ENCODE data around the gene SCLT1.

Gene SCLT1

DNA sequence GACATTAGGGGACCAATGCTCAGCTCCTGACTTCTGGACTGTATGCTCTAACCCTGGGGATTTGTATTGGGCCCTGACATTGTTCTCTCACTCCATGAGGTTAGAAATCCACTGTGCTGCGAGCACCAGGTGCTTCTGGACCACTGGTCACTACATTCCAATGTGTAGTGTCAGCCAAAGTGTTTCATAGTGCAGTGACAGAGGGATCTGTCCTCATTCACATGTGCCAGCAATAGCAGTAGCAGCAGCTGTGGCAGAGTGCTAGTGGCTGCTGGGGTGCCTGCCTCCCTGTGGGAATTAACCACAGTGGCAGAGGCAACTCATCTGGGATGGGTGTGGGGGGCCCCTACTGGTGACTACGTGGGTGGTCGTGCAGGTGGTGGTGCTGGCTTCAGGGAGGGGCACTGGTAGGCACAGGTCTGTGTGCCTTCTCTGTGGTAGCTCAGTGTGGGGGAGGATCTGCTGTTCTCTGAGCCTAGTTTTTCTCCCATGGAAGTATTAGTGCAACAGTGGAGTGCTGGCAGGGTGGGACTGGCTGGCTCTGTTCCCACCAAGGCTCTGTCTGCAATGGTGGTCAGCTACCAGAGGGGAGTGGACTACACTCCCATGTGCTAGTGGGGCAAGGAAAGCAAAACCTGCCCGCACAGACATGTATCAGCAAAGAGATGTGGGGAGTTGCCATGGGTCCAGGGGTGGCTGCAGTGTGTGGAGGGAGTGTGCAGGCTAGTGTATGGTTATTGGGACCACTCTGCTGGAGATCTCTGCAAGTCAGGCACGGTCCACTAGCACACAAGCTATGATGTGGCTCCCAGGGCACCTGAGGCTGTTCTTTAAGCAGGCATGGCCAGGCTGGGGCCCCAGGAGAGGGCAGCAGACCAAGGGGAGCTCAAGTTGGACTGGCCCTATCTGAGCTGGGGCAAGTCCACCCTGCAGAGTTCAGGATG lies 78.5 kb downstream of the SCLT1 start:
- Mint-ChIP-seq H3K27me3 (no peaks in the 10 kb centered on the region), H3K9me3 (peaks cover 27% of the 10 kb centered on the region), H3K36me3 (peaks cover 36% of the 10 kb centered on the region), H3K4me1 (no peaks in the 10 kb centered on the region), H3K4me3 (no peak overlapping the region), H3K27ac (no peak overlapping the region)
- no peak for ATAC-seq

DNA sequence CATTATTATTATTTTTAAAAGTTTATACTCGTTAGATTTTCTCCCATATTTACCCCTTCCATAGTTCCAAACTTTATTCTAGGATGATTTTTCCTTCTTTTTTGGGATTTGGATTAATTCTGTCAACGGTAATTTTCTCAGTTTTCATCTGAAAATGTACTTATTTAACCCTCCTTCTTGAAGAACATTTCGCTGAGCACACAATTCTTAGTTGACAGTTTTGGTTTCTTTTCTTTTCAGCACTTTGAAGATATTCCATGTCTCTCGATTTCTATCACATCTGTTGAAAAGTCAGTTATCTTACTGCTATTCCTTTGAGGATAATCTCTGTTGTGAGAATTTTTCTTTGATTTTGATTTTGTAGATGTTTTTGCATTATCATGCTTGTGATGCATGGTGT lies 85.2 kb downstream of the SCLT1 start:
- H3K27me3 Mint-ChIP-seq: no peaks in the 10 kb centered on the region
- ATAC-seq: no peak
- H3K27ac Mint-ChIP-seq: no peak overlapping the region
- peaks cover 35% of the 10 kb centered on the region for H3K9me3 Mint-ChIP-seq
- no peak overlapping the region for H3K4me3 Mint-ChIP-seq
- peaks cover 3% of the 10 kb centered on the region for H3K36me3 Mint-ChIP-seq
- no peaks in the 10 kb centered on the region for H3K4me1 Mint-ChIP-seq

DNA sequence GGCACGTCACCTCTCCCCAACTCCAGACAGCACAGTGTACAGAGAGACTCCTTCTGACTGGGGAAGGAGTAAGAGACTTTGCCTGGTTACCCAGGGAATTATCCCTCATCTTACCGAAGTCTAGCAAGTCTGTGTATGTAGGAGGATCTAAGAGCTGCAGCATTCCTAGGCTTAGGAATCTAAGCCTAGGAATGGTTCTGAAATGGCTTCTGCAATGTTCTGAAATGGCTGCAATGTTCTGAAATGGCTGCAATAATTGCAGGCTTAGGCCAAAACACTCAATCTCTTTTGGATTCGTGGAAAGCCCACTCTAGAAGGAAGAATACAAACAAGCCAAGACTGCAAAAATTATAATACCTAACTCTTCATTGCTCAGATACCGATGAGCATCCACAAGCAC lies 106.4 kb downstream of the SCLT1 start:
- H3K27me3 Mint-ChIP-seq: no peaks in the 10 kb centered on the region
- no peaks in the 10 kb centered on the region for H3K4me1 Mint-ChIP-seq
- no peak for ATAC-seq
- no peak overlapping the region for H3K27ac Mint-ChIP-seq
- H3K36me3 Mint-ChIP-seq: peaks cover 72% of the 10 kb centered on the region
- H3K9me3 Mint-ChIP-seq: no peaks in the 10 kb centered on the region
- H3K4me3 Mint-ChIP-seq: no peak overlapping the region

DNA sequence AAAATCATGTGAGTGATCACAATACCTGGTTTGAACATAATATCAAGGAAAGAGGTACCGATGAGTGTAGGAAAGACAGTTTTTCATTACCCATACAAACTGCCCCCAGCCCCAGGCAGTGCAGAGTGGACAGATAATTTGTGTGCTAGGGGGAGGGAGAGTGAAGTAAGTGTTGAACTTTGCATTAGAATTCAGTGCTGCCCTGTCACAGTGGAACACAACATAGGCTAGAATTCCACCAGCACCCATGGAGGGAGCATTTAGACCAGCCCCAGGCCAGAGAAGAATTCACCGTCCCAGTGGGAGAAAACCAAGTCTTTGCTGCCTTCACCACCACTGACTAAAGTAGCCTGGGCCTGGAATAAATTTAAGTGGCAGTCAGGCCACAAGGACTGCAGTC lies 107.3 kb downstream of the SCLT1 start:
- H3K27ac Mint-ChIP-seq: no peak overlapping the region
- H3K4me1 Mint-ChIP-seq: no peaks in the 10 kb centered on the region
- H3K9me3 Mint-ChIP-seq: no peaks in the 10 kb centered on the region
- ATAC-seq: no peak
- no peak overlapping the region for H3K4me3 Mint-ChIP-seq
- H3K27me3 Mint-ChIP-seq: no peaks in the 10 kb centered on the region
- peaks cover 69% of the 10 kb centered on the region for H3K36me3 Mint-ChIP-seq

DNA sequence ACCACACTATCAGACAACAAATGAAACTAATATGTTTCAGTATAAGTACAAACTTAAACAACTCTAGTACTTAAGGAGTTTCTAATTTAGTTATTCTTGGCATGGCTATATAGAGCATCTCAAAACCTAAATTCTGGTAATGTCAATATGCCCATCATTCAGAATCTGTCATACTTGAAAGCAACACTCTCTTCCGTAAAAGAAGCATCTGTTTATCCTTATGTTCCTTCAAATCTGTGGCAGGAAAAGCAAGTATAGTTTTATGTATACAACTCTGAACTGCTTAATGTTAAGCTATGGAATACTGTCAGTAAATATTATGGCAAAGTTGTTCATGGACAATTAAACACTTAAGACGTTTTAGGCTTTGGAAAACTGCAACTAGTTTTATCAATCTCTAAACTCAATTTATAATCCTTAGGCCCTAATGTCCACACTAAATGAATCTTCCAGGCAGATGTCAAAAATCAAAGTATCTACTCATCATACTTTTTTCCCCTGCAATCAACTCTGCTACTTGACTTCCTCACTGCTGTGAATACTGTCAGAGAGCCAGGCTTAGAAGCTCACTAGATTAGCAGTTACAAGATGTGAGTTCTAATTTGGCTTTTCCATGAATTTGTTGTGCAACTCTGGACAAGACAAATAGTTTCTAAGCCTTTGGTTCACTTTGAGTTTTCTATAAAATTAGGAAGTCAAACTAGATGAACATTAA lies 109.4 kb downstream of the SCLT1 start:
- Mint-ChIP-seq H3K36me3 (peaks cover 48% of the 10 kb centered on the region), H3K4me1 (no peaks in the 10 kb centered on the region), H3K9me3 (no peaks in the 10 kb centered on the region), H3K4me3 (no peak overlapping the region), H3K27me3 (no peaks in the 10 kb centered on the region), H3K27ac (no peak overlapping the region)
- ATAC-seq: no peak

DNA sequence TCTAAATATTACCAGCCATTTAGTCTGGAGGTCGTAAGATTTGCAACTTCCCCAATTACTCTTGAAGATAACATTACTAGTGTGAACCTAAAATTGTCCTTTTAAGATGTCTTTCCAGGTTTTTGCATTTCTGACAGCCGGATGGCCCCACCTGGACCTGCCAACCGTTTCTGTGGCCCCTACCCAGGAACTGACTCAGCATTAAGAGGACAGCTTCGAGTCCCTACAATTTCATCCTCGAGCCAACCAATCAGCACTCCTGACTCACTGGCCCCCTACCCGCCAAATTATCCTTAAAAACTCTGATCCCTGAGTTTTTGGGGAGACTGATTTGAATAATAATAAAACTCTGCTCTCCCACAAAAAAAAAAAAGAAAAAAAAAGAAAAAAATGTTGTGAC lies 112.0 kb downstream of the SCLT1 start:
- no peak for ATAC-seq
- Mint-ChIP-seq H3K4me1 (no peaks in the 10 kb centered on the region), H3K27me3 (no peaks in the 10 kb centered on the region), H3K9me3 (no peaks in the 10 kb centered on the region), H3K27ac (no peak overlapping the region), H3K36me3 (peaks cover 23% of the 10 kb centered on the region), H3K4me3 (no peak overlapping the region)

DNA sequence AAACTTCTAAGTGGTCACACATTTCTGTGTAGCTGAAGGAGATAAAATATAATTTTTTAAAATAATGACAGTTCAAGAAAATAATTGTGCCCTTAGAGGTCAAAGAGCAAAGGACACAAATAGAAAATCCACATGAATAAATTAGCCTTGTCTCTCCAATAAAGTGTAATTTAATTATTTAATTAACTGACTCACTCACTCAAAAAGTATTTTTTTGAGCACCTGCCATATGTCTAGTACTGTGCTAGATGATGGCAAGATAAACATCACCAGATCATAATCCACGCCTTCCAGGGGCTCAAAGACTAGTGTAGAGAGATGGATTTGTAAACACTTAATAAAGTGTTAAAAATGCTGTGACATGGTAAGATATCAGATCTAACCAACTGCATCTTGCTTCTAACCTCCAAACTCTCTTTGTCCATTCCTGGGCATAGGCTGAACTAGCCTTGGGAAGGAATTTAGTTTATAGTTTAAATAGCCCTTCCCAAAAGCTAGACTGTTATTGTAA lies 112.5 kb downstream of the SCLT1 start:
- H3K27ac Mint-ChIP-seq: no peak overlapping the region
- no peaks in the 10 kb centered on the region for H3K4me1 Mint-ChIP-seq

DNA sequence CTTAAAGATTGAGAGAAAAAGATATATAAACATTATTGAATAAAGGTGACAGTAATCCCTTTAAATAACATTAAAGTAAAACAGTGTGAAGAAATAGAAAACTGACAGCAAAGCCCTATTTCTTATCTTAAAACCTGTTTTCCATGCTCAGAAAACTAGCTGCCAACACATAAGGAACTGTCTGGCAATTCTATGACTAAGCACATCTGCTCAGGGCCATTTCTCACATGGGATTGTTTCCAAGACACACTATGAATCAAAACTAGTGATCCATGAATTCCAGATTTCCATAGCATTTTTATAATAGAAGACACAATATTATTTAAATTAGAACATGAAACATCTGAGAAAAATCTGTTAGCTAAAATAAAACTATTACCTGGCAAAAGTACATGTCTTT lies 113.4 kb downstream of the SCLT1 start:
- no peak for ATAC-seq
- H3K36me3 Mint-ChIP-seq: peaks cover 20% of the 10 kb centered on the region
- H3K9me3 Mint-ChIP-seq: no peaks in the 10 kb centered on the region
- no peak overlapping the region for H3K4me3 Mint-ChIP-seq
- no peak overlapping the region for H3K27ac Mint-ChIP-seq
- no peaks in the 10 kb centered on the region for H3K27me3 Mint-ChIP-seq
- no peaks in the 10 kb centered on the region for H3K4me1 Mint-ChIP-seq

More for the DNA sequence above, 112.5 kb downstream of the SCLT1 start:
- ATAC-seq: no peak
- no peaks in the 10 kb centered on the region for H3K27me3 Mint-ChIP-seq
- H3K4me3 Mint-ChIP-seq: no peak overlapping the region
- H3K36me3 Mint-ChIP-seq: peaks cover 22% of the 10 kb centered on the region
- no peaks in the 10 kb centered on the region for H3K9me3 Mint-ChIP-seq

DNA sequence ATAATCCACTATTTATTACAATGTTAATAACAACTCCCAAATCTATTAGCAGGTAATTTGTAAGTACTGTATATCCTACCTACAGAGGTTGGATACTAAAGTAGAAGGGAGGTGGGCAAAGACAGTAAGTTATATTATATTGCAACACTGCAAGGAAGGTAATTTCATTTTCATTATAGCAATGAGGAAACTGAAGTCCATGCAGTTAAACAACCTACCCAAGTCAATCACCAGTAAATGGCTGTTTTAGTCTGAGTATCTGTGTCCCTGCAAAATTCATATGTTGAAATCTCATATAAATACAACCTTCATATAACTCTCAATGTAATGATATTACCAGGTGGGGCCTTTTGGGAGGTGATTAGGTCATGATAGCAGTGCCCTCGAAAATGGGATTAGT lies 114.4 kb downstream of the SCLT1 start:
- no peak overlapping the region for H3K4me3 Mint-ChIP-seq
- H3K27ac Mint-ChIP-seq: no peak overlapping the region
- no peaks in the 10 kb centered on the region for H3K4me1 Mint-ChIP-seq
- no peak for ATAC-seq
- H3K36me3 Mint-ChIP-seq: peaks cover 13% of the 10 kb centered on the region
- no peaks in the 10 kb centered on the region for H3K27me3 Mint-ChIP-seq
- no peaks in the 10 kb centered on the region for H3K9me3 Mint-ChIP-seq

DNA sequence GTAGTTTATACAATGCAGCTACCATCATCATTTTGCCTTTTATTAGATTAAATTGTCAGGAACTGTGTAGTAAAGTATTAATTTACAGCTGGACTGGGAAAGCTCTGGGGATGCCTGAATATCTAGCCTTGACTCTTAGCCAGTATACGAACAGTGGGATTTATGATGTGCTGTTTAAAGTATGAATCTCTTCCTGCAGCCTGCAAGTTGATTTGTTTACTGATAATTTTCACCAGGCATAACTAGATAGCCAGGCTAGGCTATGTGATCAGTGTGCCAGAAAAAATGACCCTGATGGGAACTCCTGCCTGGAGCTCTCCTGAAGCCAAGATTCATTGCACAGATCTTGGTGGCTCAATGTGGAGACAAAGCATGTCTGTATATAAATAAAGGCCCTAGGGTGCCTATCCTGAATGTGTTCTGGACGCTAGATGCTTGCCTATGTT lies 119.2 kb downstream of the SCLT1 start:
- Mint-ChIP-seq H3K4me3 (no peak overlapping the region), H3K27me3 (no peaks in the 10 kb centered on the region), H3K9me3 (no peaks in the 10 kb centered on the region), H3K27ac (no peak overlapping the region), H3K4me1 (no peaks in the 10 kb centered on the region), H3K36me3 (peaks cover 9% of the 10 kb centered on the region)
- no peak for ATAC-seq

DNA sequence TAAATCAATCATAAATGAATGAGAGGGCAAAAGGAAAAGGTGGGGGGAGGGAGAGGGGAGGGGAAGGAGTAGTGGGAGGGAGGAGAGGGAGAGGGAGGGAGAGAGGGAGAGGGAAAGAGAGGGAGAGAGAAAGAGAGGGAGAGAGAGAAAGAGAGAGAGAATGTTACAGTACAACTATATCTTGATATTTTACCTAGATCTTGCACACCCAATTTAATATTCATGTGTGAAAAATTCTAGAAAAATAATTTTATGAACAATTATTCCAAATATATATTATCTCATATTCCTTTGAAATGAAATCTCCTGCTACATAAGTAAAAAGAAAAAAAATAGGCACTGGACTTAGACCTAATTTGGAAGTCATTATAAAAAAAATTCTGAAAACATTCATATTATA lies 120.0 kb downstream of the SCLT1 start:
- ATAC-seq: no peak
- Mint-ChIP-seq H3K9me3 (no peaks in the 10 kb centered on the region), H3K36me3 (peaks cover 17% of the 10 kb centered on the region), H3K27ac (no peak overlapping the region), H3K4me1 (no peaks in the 10 kb centered on the region), H3K4me3 (no peak overlapping the region), H3K27me3 (no peaks in the 10 kb centered on the region)

DNA sequence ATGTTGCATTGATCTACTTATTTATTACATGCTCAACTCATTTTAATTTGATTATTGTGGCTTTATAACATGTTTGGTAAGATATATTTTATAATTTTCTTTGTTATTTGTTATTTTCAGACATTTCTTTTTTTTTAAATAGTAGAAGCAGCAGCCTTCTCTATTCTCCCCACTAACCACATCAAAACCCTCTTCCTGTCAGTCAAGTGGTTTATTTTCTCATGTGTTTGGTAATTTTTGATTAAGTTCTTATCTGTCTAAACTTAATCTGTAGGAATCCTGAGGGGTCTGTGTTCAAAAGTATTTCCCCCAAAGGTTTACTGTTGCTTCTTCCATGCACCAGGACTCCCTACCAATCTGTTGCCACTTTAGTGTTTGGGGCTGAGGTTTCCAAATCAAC lies 131.9 kb downstream of the SCLT1 start:
- Mint-ChIP-seq H3K4me3 (no peak overlapping the region), H3K27me3 (no peaks in the 10 kb centered on the region), H3K9me3 (no peaks in the 10 kb centered on the region), H3K4me1 (peaks cover 26% of the 10 kb centered on the region), H3K36me3 (peaks cover 45% of the 10 kb centered on the region), H3K27ac (no peak overlapping the region)
- no peak for ATAC-seq

DNA sequence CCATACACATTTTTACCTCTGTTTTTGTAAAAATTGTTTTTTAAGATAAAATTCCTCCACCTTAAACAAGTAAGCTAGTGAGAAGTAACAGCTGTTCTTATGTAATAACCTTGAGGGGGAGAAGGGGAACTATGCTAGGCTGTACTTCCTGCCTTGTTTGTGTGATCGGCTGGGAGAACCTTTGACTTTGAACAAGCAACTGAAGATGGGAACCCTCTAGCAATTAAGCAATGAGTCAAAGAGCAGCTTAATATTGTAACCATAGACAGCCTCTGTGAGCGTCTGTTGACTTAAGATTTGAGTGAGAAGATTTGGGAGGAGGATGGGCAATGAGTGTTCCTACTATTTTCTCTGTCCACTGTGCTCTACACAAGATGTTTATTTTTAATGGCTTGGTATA lies 135.1 kb downstream of the SCLT1 start:
- H3K36me3 Mint-ChIP-seq: peaks cover 39% of the 10 kb centered on the region
- H3K4me3 Mint-ChIP-seq: no peak overlapping the region
- H3K9me3 Mint-ChIP-seq: no peaks in the 10 kb centered on the region
- H3K4me1 Mint-ChIP-seq: peaks cover 26% of the 10 kb centered on the region
- ATAC-seq: no peak
- no peak overlapping the region for H3K27ac Mint-ChIP-seq
- no peaks in the 10 kb centered on the region for H3K27me3 Mint-ChIP-seq

DNA sequence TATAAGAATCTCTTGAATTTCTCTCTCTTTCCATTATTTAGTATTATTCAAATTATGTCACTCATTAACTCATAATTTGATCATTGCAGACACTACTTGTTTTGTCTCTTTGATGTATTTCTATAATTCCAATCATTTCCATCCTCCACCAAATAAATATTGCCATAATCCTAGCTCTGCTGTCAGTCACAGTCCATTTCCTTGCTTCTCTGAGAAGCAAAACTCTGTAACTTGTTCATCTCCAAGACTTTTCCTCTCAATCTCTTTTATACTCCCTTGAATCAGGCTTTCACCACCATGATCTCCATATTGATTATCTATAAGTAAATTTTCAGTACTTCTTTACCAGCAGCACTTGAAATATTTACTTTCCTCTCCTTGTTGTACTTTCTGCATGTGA lies 135.9 kb downstream of the SCLT1 start:
- no peak overlapping the region for H3K4me3 Mint-ChIP-seq
- no peaks in the 10 kb centered on the region for H3K27me3 Mint-ChIP-seq
- peaks cover 22% of the 10 kb centered on the region for H3K4me1 Mint-ChIP-seq
- H3K27ac Mint-ChIP-seq: no peak overlapping the region
- ATAC-seq: no peak
- peaks cover 36% of the 10 kb centered on the region for H3K36me3 Mint-ChIP-seq
- no peaks in the 10 kb centered on the region for H3K9me3 Mint-ChIP-seq

DNA sequence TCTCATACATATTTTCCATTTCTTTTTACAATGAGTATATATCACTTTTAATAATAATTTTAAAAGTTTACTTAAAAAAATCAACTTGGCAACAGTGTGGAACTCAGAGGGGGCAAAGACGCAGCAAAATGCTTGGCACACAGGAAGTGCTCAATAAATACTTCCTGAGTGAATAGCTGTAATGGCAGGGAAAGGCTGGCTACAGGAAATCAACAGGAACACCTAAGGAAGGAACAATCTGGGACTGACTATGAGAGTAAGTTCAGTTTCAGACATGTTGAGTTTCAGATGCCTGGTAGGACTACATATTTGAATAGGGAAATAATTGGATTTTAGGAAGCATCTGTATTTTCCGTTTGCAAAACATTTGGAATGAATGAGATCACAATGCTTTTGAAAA lies 137.6 kb downstream of the SCLT1 start:
- H3K9me3 Mint-ChIP-seq: no peaks in the 10 kb centered on the region
- H3K4me1 Mint-ChIP-seq: peaks cover 19% of the 10 kb centered on the region
- no peak overlapping the region for H3K4me3 Mint-ChIP-seq
- H3K27ac Mint-ChIP-seq: no peak overlapping the region
- H3K27me3 Mint-ChIP-seq: no peaks in the 10 kb centered on the region
- H3K36me3 Mint-ChIP-seq: peaks cover 40% of the 10 kb centered on the region
- ATAC-seq: no peak

DNA sequence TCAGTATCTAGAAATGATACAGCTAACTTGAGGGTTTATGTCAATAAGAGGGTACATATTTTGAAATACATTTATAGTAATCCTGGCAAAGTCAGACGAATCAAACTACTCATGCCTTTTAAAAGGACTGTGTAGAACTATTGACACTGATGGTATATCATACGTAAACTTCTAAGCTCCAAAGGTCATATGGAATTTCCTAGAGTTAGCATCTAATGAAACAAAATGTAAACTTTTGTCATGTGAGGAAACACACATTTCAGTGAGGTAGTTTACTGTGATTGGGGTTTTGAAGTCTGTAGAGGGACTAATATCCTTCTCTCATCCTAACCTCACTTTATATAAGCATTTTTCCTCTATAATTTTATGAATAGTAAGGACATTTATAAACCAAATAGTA lies 138.4 kb downstream of the SCLT1 start:
- Mint-ChIP-seq H3K4me3 (no peak overlapping the region), H3K27ac (no peak overlapping the region), H3K9me3 (no peaks in the 10 kb centered on the region), H3K4me1 (peaks cover 19% of the 10 kb centered on the region), H3K27me3 (no peaks in the 10 kb centered on the region), H3K36me3 (peaks cover 40% of the 10 kb centered on the region)
- ATAC-seq: no peak
